Activated naive CD4-positive, alpha-beta T cell treated with anti-CD3 and anti-CD28 coated beads, Interleukin-2, amount 10 ng/mL, durations not matched to agents 7 days and 5 days (primary cell): ENCODE measurements around the gene GBX1.

Experiments
- CTCF ChIA-PET: fragments of 350-600 bp; sonication (Branson Sonifier 250); formaldehyde crosslinking; loops from one replicate; lab custom pipeline; 2021; ENCODE audit warnings: antibody characterized with exemption; lab: Charles Lee
- DNase-seq: peaks from one replicate; pipeline ENCODE4 v3.0.0-alpha.2; 2020
- H3K27ac Mint-ChIP-seq: one replicate; pipeline ENCODE4 v1.8.0; 2021; ENCODE audit warnings: mild to moderate bottlenecking, moderate library complexity, mixed read lengths
- H3K27me3 Mint-ChIP-seq: one replicate; pipeline ENCODE4 v1.8.0; 2021; ENCODE audit warnings: mild to moderate bottlenecking, mixed read lengths
- H3K36me3 Mint-ChIP-seq: one replicate; pipeline ENCODE4 v1.8.0; 2021; ENCODE audit warnings: mixed read lengths
- H3K4me1 Mint-ChIP-seq: one replicate; pipeline ENCODE4 v1.8.0; 2021; ENCODE audit warnings: mixed read lengths
- H3K4me3 Mint-ChIP-seq: one replicate; pipeline ENCODE4 v1.8.0; 2021; ENCODE audit warnings: mild to moderate bottlenecking, moderate library complexity, mixed read lengths
- H3K9me3 Mint-ChIP-seq: one replicate; pipeline ENCODE4 v1.8.0; 2021; ENCODE audit warnings: mixed read lengths

Gene GBX1

DNA sequence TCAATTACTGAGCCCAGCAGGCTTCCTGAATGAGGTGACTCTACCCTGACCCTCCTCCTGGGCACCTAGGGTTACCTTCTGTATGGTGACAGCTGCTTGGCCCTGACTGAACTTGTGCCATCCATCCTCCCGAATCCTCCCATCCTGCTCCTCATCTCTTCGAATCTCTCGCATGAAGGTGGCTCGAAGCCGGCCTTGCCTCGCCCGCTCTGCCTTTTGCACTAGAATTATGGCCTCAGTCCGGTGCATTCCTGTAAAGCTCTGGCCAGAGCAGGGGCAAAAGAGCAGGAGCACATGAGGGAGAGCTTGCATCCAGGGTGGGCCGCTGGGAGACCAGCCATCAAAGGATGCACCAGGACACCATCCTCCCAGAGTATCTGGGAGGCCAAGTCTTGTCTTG, 35.3 kb upstream of the GBX1 start:
- no peak overlapping the region for H3K4me3 Mint-ChIP-seq
- peaks cover 19% of the 10 kb centered on the region for H3K4me1 Mint-ChIP-seq
- no peaks in the 10 kb centered on the region for H3K9me3 Mint-ChIP-seq
- CTCF ChIA-PET, result interaction anchor here (1.3 kb wide), 1 partner anchor 14 kb away, joined by 3 read pairs; no protein-coding TSS in a partner anchor
- H3K36me3 Mint-ChIP-seq, result no peaks in the 10 kb centered on the region
- no peak overlapping the region for H3K27ac Mint-ChIP-seq
- peaks cover 62% of the 10 kb centered on the region for H3K27me3 Mint-ChIP-seq
- no peak for DNase-seq

DNA sequence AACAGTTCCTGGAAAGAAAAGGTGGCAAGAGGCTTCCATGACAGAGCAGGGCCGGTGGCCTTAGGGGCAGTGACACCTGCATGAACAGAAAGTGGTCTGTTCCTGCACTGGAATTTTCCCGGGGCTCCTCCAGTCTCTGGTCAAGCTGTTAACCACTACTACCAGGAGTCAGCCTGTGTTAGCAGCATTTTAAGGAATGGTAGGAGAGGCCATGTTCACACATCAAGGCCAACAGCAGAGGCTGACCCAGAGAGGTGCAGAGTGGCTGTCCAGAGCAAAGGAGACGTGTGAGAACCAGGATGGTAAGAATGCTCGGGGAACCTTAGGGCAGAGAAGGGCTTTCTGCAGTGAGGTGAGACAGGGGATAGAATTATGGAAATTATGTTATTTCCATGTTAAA, 34.3 kb upstream of the GBX1 start:
- no peak overlapping the region for H3K27ac Mint-ChIP-seq
- no peaks in the 10 kb centered on the region for H3K9me3 Mint-ChIP-seq
- peaks cover 62% of the 10 kb centered on the region for H3K27me3 Mint-ChIP-seq
- H3K4me3 Mint-ChIP-seq, result no peak overlapping the region
- no peak for DNase-seq
- peaks cover 8% of the 10 kb centered on the region for H3K4me1 Mint-ChIP-seq
- CTCF ChIA-PET, result no interaction called here
- H3K36me3 Mint-ChIP-seq, result no peaks in the 10 kb centered on the region

DNA sequence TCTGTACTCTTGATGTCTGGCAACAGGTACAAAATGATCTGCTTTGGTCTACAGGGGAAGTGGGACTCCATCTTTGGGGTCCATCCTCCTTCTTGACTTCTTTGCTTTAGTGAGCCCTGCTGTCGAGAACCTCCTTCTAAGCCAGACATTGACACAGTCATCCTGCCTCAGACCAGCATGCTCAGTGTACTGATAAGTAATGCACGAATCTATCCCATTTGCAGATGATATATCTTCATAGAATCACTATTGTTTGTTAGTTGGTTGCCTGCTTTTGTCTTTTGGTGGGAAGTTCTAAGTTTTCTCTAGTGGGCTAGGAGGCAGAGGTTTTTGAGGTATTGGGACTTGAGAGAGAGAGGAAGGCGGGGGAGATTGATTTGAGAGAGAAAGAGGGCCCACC, 33.9 kb upstream of the GBX1 start:
- H3K36me3 Mint-ChIP-seq, result no peaks in the 10 kb centered on the region
- CTCF ChIA-PET, result no interaction called here
- no peak for DNase-seq
- H3K9me3 Mint-ChIP-seq, result no peaks in the 10 kb centered on the region
- peaks cover 4% of the 10 kb centered on the region for H3K4me1 Mint-ChIP-seq
- no peak overlapping the region for H3K4me3 Mint-ChIP-seq
- peaks cover 62% of the 10 kb centered on the region for H3K27me3 Mint-ChIP-seq
- no peak overlapping the region for H3K27ac Mint-ChIP-seq

DNA sequence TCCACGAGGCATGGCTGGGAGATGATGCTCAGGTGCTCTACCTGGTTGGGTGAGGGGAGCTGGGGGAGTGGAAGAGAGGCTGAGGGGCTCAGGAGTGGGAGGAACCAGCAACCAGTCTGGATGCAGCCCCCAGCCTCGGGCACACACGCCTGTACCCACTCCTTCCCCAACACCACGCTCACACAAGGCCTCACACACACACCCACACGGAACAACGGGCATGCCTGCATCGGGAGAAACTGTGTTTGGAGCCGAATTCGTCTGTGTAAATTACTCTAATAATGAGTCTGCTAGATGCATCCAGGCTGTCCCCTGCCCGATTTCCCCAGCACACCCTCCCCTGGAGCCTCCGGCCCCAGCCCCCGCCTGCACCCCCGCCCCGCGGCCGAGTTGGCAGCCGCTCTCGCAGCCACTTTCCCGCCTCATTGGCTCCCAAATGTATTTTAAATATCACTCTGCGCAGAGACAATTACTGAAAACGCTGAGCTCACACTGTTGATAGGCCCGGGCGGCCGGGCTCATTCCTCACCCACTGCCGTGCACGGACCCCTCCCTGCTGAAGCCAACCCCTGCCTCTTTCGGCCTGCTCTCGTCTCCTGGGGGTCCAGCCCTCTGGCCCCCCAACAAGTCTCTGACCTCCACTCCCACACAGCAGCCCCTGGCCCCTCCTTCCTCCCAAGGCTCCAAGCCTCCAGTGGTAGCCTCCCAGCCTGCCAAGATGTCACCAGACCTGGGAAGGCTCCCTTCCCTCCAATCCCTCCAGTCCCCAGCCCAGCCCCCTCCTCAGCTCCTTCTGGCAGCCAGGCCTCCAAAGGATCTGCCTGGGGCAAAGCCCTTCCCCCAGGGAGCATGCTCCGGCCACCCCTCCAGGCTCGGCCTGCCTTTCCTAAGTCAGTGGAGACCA, 31.7 kb upstream of the GBX1 start:
- Mint-ChIP-seq H3K4me3 (no peak overlapping the region), H3K27ac (no peak overlapping the region), H3K9me3 (no peaks in the 10 kb centered on the region), H3K27me3 (peaks cover 48% of the 10 kb centered on the region), H3K4me1 (peaks cover 3% of the 10 kb centered on the region), H3K36me3 (no peaks in the 10 kb centered on the region)
- DNase-seq, result no peak
- CTCF ChIA-PET, result no interaction called here

DNA sequence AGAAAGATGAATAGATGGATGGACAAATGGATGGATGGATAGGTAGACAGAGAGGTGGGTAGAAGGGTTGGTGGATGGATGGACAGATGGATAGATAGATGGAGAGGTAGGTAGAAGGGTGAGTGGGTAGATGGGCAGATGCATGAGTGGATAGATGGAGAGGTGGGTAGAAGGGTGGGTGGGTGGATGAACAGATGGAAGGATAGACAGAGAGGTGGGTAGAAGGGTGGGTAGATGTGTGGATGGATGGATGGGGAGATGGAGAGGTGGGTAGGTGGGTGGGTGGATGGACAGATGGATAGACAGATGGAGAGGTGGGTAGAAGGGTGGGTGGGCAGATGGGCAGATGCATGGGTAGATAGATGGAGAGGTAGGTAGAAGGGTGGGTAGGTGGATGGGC, 30.4 kb upstream of the GBX1 start:
- no peak overlapping the region for H3K27ac Mint-ChIP-seq
- no peak overlapping the region for H3K4me3 Mint-ChIP-seq

GRCh38 chr7:151195616-151196450, 28.3 kb upstream of the GBX1 start:
- Mint-ChIP-seq H3K27me3 (peaks cover 30% of the 10 kb centered on the region), H3K4me3 (no peak overlapping the region), H3K27ac (no peak overlapping the region), H3K9me3 (no peaks in the 10 kb centered on the region), H3K4me1 (peaks cover 7% of the 10 kb centered on the region), H3K36me3 (no peaks in the 10 kb centered on the region)
- CTCF ChIA-PET, result no interaction called here
- no peak for DNase-seq

More for the DNA sequence above, 30.4 kb upstream of the GBX1 start:
- H3K4me1 Mint-ChIP-seq, result peaks cover 7% of the 10 kb centered on the region
- H3K9me3 Mint-ChIP-seq, result no peaks in the 10 kb centered on the region
- H3K36me3 Mint-ChIP-seq, result no peaks in the 10 kb centered on the region
- CTCF ChIA-PET, result no interaction called here
- peaks cover 47% of the 10 kb centered on the region for H3K27me3 Mint-ChIP-seq
- no peak for DNase-seq

DNA sequence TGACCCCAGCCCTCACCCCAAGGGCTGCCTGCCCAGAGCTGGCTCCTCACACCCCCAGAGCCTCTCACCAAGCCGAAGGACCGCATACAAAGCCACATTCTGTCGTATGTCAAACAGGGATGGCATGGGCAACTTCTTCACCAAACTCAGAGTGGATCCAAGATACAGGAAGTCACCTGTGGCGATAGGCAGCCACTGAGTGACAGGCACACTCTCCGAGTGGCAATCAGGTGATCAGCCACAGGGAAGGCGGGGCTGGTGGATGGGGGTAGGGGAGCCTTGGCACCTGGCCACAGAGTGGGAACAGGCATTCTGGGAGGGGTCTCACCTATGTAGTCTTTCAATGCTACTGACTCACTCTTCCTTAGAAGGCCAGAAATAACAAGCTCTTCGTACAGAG, 26.7 kb upstream of the GBX1 start:
- Mint-ChIP-seq H3K27me3 (peaks cover 31% of the 10 kb centered on the region), H3K9me3 (no peaks in the 10 kb centered on the region), H3K4me3 (no peak overlapping the region), H3K4me1 (peaks cover 7% of the 10 kb centered on the region), H3K36me3 (no peaks in the 10 kb centered on the region), H3K27ac (no peak overlapping the region)
- peak; percentile 41 for DNase-seq
- CTCF ChIA-PET, result no interaction called here

- H3K4me1 Mint-ChIP-seq, result peaks cover 7% of the 10 kb centered on the region
- no peaks in the 10 kb centered on the region for H3K36me3 Mint-ChIP-seq
- CTCF ChIA-PET, result no interaction called here
- no peak overlapping the region for H3K27ac Mint-ChIP-seq
- no peak overlapping the region for H3K4me3 Mint-ChIP-seq
- peaks cover 31% of the 10 kb centered on the region for H3K27me3 Mint-ChIP-seq
- no peaks in the 10 kb centered on the region for H3K9me3 Mint-ChIP-seq
- DNase-seq, result no peak
These were observed 25.9 kb upstream of the GBX1 start for GRCh38 chr7:151193203-151193978.

- CTCF ChIA-PET, result no interaction called here
- Mint-ChIP-seq H3K9me3 (no peaks in the 10 kb centered on the region), H3K36me3 (no peaks in the 10 kb centered on the region), H3K4me3 (no peak overlapping the region), H3K4me1 (peaks cover 7% of the 10 kb centered on the region), H3K27me3 (peaks cover 35% of the 10 kb centered on the region), H3K27ac (no peak overlapping the region)
- no peak for DNase-seq
These were observed 24.6 kb upstream of the GBX1 start for GRCh38 chr7:151192002-151192539.

DNA sequence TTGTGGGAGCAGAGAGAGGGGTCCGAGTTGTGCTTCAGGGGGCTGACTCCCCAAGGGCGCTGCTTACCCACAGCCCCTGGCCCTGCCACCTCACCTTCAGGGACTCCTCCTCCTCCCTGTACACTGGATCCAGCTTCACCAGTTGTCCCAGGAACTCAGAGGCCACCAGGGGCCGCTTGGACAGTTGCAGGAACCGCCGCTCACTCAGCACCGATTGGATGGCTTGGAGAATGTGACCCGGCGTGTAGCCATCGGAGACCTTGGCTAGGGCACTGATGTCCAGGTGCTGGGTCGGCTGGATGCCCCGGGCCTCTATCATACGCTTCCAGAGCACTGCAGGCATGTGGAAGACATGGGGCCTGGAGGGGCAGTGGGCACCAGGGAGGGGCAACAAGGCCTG, 24.1 kb upstream of the GBX1 start:
- H3K36me3 Mint-ChIP-seq, result no peaks in the 10 kb centered on the region
- H3K4me1 Mint-ChIP-seq, result peaks cover 7% of the 10 kb centered on the region
- no peak overlapping the region for H3K27ac Mint-ChIP-seq
- peaks cover 35% of the 10 kb centered on the region for H3K27me3 Mint-ChIP-seq
- H3K9me3 Mint-ChIP-seq, result no peaks in the 10 kb centered on the region
- CTCF ChIA-PET, result no interaction called here
- no peak for DNase-seq
- H3K4me3 Mint-ChIP-seq, result no peak overlapping the region

DNA sequence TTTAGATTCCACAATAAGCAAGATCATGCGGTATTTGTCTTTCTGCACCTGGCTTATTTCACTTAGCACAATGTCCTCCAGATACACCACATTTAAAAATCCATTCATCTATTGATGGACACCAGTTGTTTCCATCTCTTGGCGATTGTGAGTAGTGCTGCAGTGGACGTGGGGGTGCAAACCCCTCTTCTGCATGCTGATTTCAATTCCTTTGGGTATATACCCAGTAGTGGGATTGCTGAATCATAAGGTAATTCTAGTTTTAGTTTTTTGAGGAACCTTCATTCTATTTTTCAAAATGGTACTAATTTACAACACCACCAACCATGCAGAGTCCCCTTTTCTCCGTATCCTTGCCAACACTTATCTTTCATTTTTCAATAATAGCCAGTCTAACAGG, 21.5 kb upstream of the GBX1 start:
- H3K27ac Mint-ChIP-seq, result no peak overlapping the region
- no peak overlapping the region for H3K4me3 Mint-ChIP-seq
- no peaks in the 10 kb centered on the region for H3K9me3 Mint-ChIP-seq
- peaks cover 30% of the 10 kb centered on the region for H3K27me3 Mint-ChIP-seq
- no peak for DNase-seq
- CTCF ChIA-PET, result no interaction called here
- H3K4me1 Mint-ChIP-seq, result peaks cover 3% of the 10 kb centered on the region
- no peaks in the 10 kb centered on the region for H3K36me3 Mint-ChIP-seq

DNA sequence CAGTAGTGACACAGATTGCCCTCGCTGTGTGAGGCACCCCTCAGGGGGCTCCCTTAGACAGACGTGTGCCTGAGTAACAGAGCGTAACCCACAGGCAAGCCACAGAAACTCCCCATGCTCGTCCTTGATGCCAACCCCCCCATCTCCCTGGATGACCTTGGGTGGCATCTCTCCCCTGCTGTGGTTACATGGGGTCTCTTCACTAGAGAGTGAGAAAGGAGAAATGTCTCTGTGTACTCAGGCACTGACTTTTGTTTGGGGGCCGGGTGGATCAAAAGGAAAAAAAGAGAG, 20.7 kb upstream of the GBX1 start:
- H3K4me1 Mint-ChIP-seq, result no peaks in the 10 kb centered on the region
- no peaks in the 10 kb centered on the region for H3K36me3 Mint-ChIP-seq
- H3K27ac Mint-ChIP-seq, result no peak overlapping the region
- DNase-seq, result no peak
- H3K9me3 Mint-ChIP-seq, result no peaks in the 10 kb centered on the region
- CTCF ChIA-PET, result no interaction called here
- H3K27me3 Mint-ChIP-seq, result peaks cover 23% of the 10 kb centered on the region
- no peak overlapping the region for H3K4me3 Mint-ChIP-seq

GRCh38 chr7:151187409-151188251, 20.1 kb upstream of the GBX1 start:
- no peak for DNase-seq
- Mint-ChIP-seq H3K9me3 (no peaks in the 10 kb centered on the region), H3K4me3 (no peak overlapping the region), H3K27ac (no peak overlapping the region), H3K4me1 (no peaks in the 10 kb centered on the region), H3K27me3 (peaks cover 18% of the 10 kb centered on the region), H3K36me3 (no peaks in the 10 kb centered on the region)
- CTCF ChIA-PET, result no interaction called here
